ENCODE results near the gene NFIX.

The NFIX gene

GRCh38 chr19:13016628-13017305 lies 21.5 kb downstream of the NFIX start:
- Histone ChIP-seq H4K20me1 (ENCODE audit: insufficient read depth, low read length) (peaks cover 27% of the 10 kb centered on the region), H3K9me3 (ENCODE audit: insufficient read depth, low read length, severe bottlenecking) (no peaks in the 10 kb centered on the region), H3K27ac (ENCODE audit: low read length) (no peak overlapping the region), H3K36me3 (ENCODE audit: insufficient read depth, low read length) (no peaks in the 10 kb centered on the region), H2AFZ (ENCODE audit: low read depth, low read length) (no peak overlapping the region), H3K4me3 (ENCODE audit: low read depth in 1 of 2, low read length in 2 of 2) (no peak overlapping the region), H3K27me3 (ENCODE audit: insufficient read depth, low read length, poor library complexity) (peaks cover 5% of the 10 kb centered on the region), H3K79me2 (ENCODE audit: insufficient read depth, low read length) (no peaks in the 10 kb centered on the region), H3K4me2 (ENCODE audit: insufficient read depth, low read length) (no peak overlapping the region), H3K4me1 (ENCODE audit: insufficient read depth, low read length) (no peaks in the 10 kb centered on the region), H3K9ac (ENCODE audit: low read depth, low read length) (no peak overlapping the region)
- TF ChIP-seq EZH2 (IDR thresholded peaks at IDR 0.05; ENCODE audit: borderline replicate concordance, low read depth, low read length, severe bottlenecking) = no peak
- TF ChIP-seq CTCF (IDR thresholded peaks at IDR 0.05; ENCODE audit: borderline replicate concordance, extremely low read depth, low read length, poor library complexity, severe bottlenecking) = no peak
- DNase-seq (no peak), ATAC-seq (ENCODE audit: insufficient read depth, low read depth) (no peak)

GRCh38 chr19:13017306-13018034 lies 22.2 kb downstream of the NFIX start:
- Histone ChIP-seq H3K4me2 (ENCODE audit: insufficient read depth, low read length) (no peak overlapping the region), H3K36me3 (ENCODE audit: insufficient read depth, low read length) (no peaks in the 10 kb centered on the region), H3K27ac (ENCODE audit: low read length) (no peak overlapping the region), H3K9ac (ENCODE audit: low read depth, low read length) (no peak overlapping the region), H3K27me3 (ENCODE audit: insufficient read depth, low read length, poor library complexity) (peaks cover 5% of the 10 kb centered on the region), H3K4me1 (ENCODE audit: insufficient read depth, low read length) (no peaks in the 10 kb centered on the region), H2AFZ (ENCODE audit: low read depth, low read length) (no peak overlapping the region), H4K20me1 (ENCODE audit: insufficient read depth, low read length) (peaks cover 22% of the 10 kb centered on the region; the same call in 1 of the 2 replicates), H3K79me2 (ENCODE audit: insufficient read depth, low read length) (no peaks in the 10 kb centered on the region), H3K4me3 (ENCODE audit: low read depth in 1 of 2, low read length in 2 of 2) (no peak overlapping the region), H3K9me3 (ENCODE audit: insufficient read depth, low read length, severe bottlenecking) (no peaks in the 10 kb centered on the region)
- no peak for ATAC-seq (ENCODE audit: insufficient read depth, low read depth)
- TF ChIP-seq EZH2 (IDR thresholded peaks at IDR 0.05; ENCODE audit: borderline replicate concordance, low read depth, low read length, severe bottlenecking) (no peak), CTCF (IDR thresholded peaks at IDR 0.05; ENCODE audit: borderline replicate concordance, extremely low read depth, low read length, poor library complexity, severe bottlenecking) (no peak)
- DNase-seq = no peak

GRCh38 chr19:13018035-13018914 lies 23.0 kb downstream of the NFIX start:
- no peak overlapping the region for H3K27ac ChIP-seq (ENCODE audit: low read length)
- H2AFZ ChIP-seq (ENCODE audit: low read depth, low read length) = no peak overlapping the region
- no peaks in the 10 kb centered on the region for H3K9me3 ChIP-seq (ENCODE audit: insufficient read depth, low read length, severe bottlenecking)
- ATAC-seq (ENCODE audit: insufficient read depth, low read depth) = no peak
- no peak overlapping the region for H3K4me2 ChIP-seq (ENCODE audit: insufficient read depth, low read length)
- no peaks in the 10 kb centered on the region for H3K36me3 ChIP-seq (ENCODE audit: insufficient read depth, low read length)
- H3K4me1 ChIP-seq (ENCODE audit: insufficient read depth, low read length) = peaks cover 3% of the 10 kb centered on the region; the same call in 1 of the 2 replicates
- H4K20me1 ChIP-seq (ENCODE audit: insufficient read depth, low read length) = peaks cover 14% of the 10 kb centered on the region; the same call in 1 of the 2 replicates
- peaks cover 2% of the 10 kb centered on the region for H3K27me3 ChIP-seq (ENCODE audit: insufficient read depth, low read length, poor library complexity)
- no peak for TF ChIP-seq CTCF (IDR thresholded peaks at IDR 0.05; ENCODE audit: borderline replicate concordance, extremely low read depth, low read length, poor library complexity, severe bottlenecking)
- DNase-seq = no peak
- no peak overlapping the region for H3K9ac ChIP-seq (ENCODE audit: low read depth, low read length)
- no peaks in the 10 kb centered on the region for H3K79me2 ChIP-seq (ENCODE audit: insufficient read depth, low read length)
- H3K4me3 ChIP-seq (ENCODE audit: low read depth in 1 of 2, low read length in 2 of 2) = no peak overlapping the region
